H1 (cell line): ENCODE measurements around the gene SLC25A21. TPM values are rescaled to one million over a fixed set of nuclear protein-coding genes. Genes with fewer than 3 reads are reported as not detected.

Experiments used
- CTCF ChIA-PET: fragments of 300-600 bp; sonication (Branson Sonifier 250); formaldehyde crosslinking; loops from one replicate; lab custom pipeline; 2021; ENCODE audit not compliant: partially characterized antibody; lab: Charles Lee
- POLR2A ChIA-PET: fragments of 300-600 bp; sonication (Branson Sonifier 250); formaldehyde crosslinking; loops from one replicate; lab custom pipeline; 2021; ENCODE audit warnings: inconsistent platforms; ENCODE audit not compliant: partially characterized antibody; lab: Charles Lee
- DNase-seq, 2 experiments: peaks; one replicate each; pipeline versions ENCODE4 v3.0.0 to v3.0.0-alpha.2; 2010 to 2022; ENCODE audit warnings: low spot score in 2 of 2, low read depth in 1 of 2, mixed read lengths in 1 of 2
- FAIRE-seq: peaks from 2 replicates; lab custom pipeline; 2011; peaks lifted over from hg19 to GRCh38; lab: Jason Lieb, UNC
- H2AFZ ChIP-seq: 2 replicates; pipeline ENCODE4 v1.8.1; 2012; ENCODE audit warnings: low read length, inconsistent platforms
- H2AK5ac ChIP-seq: 2 replicates; pipeline ENCODE4 v1.6.1; 2013; ENCODE audit warnings: low read depth, low read length
- H2BK120ac ChIP-seq: replicated peaks from 2 replicates; pipeline ENCODE3; 2013; ENCODE audit warnings: low read depth, low read length, inconsistent platforms
- H2BK12ac ChIP-seq: 2 replicates; pipeline ENCODE4 v1.6.1; 2013; ENCODE audit warnings: low read depth, low read length
- H2BK15ac ChIP-seq: 2 replicates; pipeline ENCODE4 v1.6.1; 2013; ENCODE audit warnings: low read length
- H2BK20ac ChIP-seq: 2 replicates; pipeline ENCODE4 v1.6.1; 2013; ENCODE audit warnings: low read length
- H2BK5ac ChIP-seq: 2 replicates; pipeline ENCODE4 v1.6.1; 2013; ENCODE audit warnings: low read depth, low read length
- H3K14ac ChIP-seq: 2 replicates; pipeline ENCODE4 v1.6.1; 2013; ENCODE audit warnings: inconsistent platforms; ENCODE audit not compliant: insufficient read length
- H3K18ac ChIP-seq: 2 replicates; pipeline ENCODE4 v1.6.1; 2013; ENCODE audit warnings: low read length; ENCODE audit errors: extremely low read depth
- H3K23ac ChIP-seq: 2 replicates; pipeline ENCODE4 v1.6.1; 2013; ENCODE audit warnings: inconsistent platforms; ENCODE audit not compliant: insufficient read length
- H3K23me2 ChIP-seq: 2 replicates; pipeline ENCODE4 v1.6.1; 2013; ENCODE audit warnings: low read depth, low read length
- H3K27ac ChIP-seq: 2 replicates; pipeline ENCODE4 v1.6.1; 2011; ENCODE audit warnings: low read depth, low read length, inconsistent platforms
- H3K27me3 ChIP-seq, 4 experiments: replicated peaks in 1 of 4; 1 replicate in 1 of 4; 2 replicates in 3 of 4; pipeline versions ENCODE4 v1.6.1 to v1.8.1; 2011 to 2013; ENCODE audit warnings: low read length in 3 of 4, mild to moderate bottlenecking in 3 of 4, inconsistent platforms in 2 of 4, mixed read lengths in 2 of 4, moderate library complexity in 1 of 4; ENCODE audit not compliant: control insufficient read depth in 3 of 4, insufficient read depth in 3 of 4; ENCODE audit errors: extremely low read depth in 1 of 4
- H3K36me3 ChIP-seq, 4 experiments: 2 replicates each; pipeline versions ENCODE4 v1.6.1 to v1.8.1; 2011 to 2013; ENCODE audit warnings: mild to moderate bottlenecking in 4 of 4, low read length in 3 of 4, moderate library complexity in 2 of 4, control low read depth in 1 of 4, inconsistent platforms in 1 of 4; ENCODE audit not compliant: insufficient read depth in 4 of 4, control insufficient read depth in 2 of 4
- H3K4ac ChIP-seq: replicated peaks from 2 replicates; pipeline ENCODE3; 2013; ENCODE audit warnings: low read length, low read depth, mixed read lengths, inconsistent platforms; ENCODE audit not compliant: insufficient read length
- H3K4me1 ChIP-seq, 4 experiments: replicated peaks in 1 of 4; 1 replicate in 1 of 4; 2 replicates in 3 of 4; pipeline versions ENCODE4 v1.6.1 to v1.8.1; 2011 to 2013; ENCODE audit warnings: low read length in 3 of 4, inconsistent platforms in 2 of 4, mixed read lengths in 1 of 4; ENCODE audit not compliant: insufficient read depth in 4 of 4, control insufficient read depth in 3 of 4
- H3K4me2 ChIP-seq, 2 experiments: 2 replicates each; pipeline versions ENCODE4 v1.6.1 to v1.8.1; 2011 to 2013; ENCODE audit warnings: low read depth in 2 of 2, low read length in 2 of 2, control low read depth in 1 of 2, inconsistent platforms in 1 of 2, mild to moderate bottlenecking in 1 of 2; ENCODE audit not compliant: insufficient read depth in 1 of 2
- H3K4me3 ChIP-seq, 4 experiments: fragments of 200-600, 300-600 bp in 1 of 4; sonication (generic), shearing (Covaris generic), sonication (Bioruptor Twin) in 1 of 4; 2 replicates each; pipeline versions ENCODE4 v1.5.1 to v1.8.1; 2011 to 2016; ENCODE audit warnings: low read length in 4 of 4, low read depth in 3 of 4, control low read depth in 2 of 4, inconsistent platforms in 2 of 4, mild to moderate bottlenecking in 2 of 4, mixed read lengths in 1 of 4, moderate library complexity in 1 of 4; ENCODE audit not compliant: insufficient read depth in 2 of 4; ENCODE audit errors: extremely low read depth in 1 of 4
- H3K56ac ChIP-seq: replicated peaks from 2 replicates; pipeline ENCODE3; 2013; ENCODE audit warnings: low read depth, mild to moderate bottlenecking, mixed read lengths, low read length, inconsistent platforms; ENCODE audit not compliant: insufficient read length
- H3K79me1 ChIP-seq: 2 replicates; pipeline ENCODE4 v1.6.1; 2013; ENCODE audit warnings: low read depth, low read length, control low read depth
- H3K79me2 ChIP-seq, 2 experiments: 2 replicates each; pipeline versions ENCODE4 v1.6.1 to v1.8.1; 2012 to 2013; ENCODE audit warnings: low read length in 2 of 2, mild to moderate bottlenecking in 2 of 2, inconsistent platforms in 1 of 2; ENCODE audit not compliant: insufficient read depth in 2 of 2, control insufficient read depth in 1 of 2
- H3K9ac ChIP-seq, 4 experiments: replicated peaks in 1 of 4; 1 replicate in 1 of 4; 2 replicates in 3 of 4; pipeline versions ENCODE4 v1.6.1 to v1.8.1; 2011 to 2013; ENCODE audit warnings: low read depth in 3 of 4, low read length in 3 of 4, control low read depth in 2 of 4, mild to moderate bottlenecking in 2 of 4, moderate library complexity in 2 of 4, inconsistent platforms in 1 of 4; ENCODE audit errors: extremely low read depth in 1 of 4
- H3K9me3 ChIP-seq, 2 experiments: 2 replicates each; pipeline versions ENCODE4 v1.6.1 to v1.8.1; 2012 to 2013; ENCODE audit warnings: mild to moderate bottlenecking in 2 of 2, moderate library complexity in 2 of 2, control low read depth in 1 of 2, inconsistent platforms in 1 of 2, low read depth in 1 of 2, low read length in 1 of 2, mixed read lengths in 1 of 2; ENCODE audit not compliant: insufficient read depth in 2 of 2
- H4K20me1 ChIP-seq, 2 experiments: replicated peaks in 1 of 2; 2 replicates each; pipeline versions ENCODE3 to v1.8.1; 2011 to 2013; ENCODE audit warnings: inconsistent platforms in 2 of 2, low read length in 2 of 2, mild to moderate bottlenecking in 1 of 2; ENCODE audit not compliant: insufficient read depth in 2 of 2, control insufficient read depth in 1 of 2
- H4K5ac ChIP-seq: 2 replicates; pipeline ENCODE4 v1.6.1; 2013; ENCODE audit warnings: low read length, low read depth, mixed read lengths, inconsistent platforms; ENCODE audit not compliant: insufficient read length
- H4K8ac ChIP-seq: 2 replicates; pipeline ENCODE4 v1.8.0; 2013; ENCODE audit warnings: mild to moderate bottlenecking, moderate library complexity, low read length, inconsistent platforms; ENCODE audit not compliant: insufficient read depth; ENCODE audit errors: extremely low read depth
- H4K91ac ChIP-seq: replicated peaks from 2 replicates; pipeline ENCODE3; 2013; ENCODE audit warnings: low read length, mixed read lengths, inconsistent platforms; ENCODE audit not compliant: insufficient read length
- BRCA1 ChIP-seq: IDR thresholded peaks from 2 replicates; pipeline ENCODE4 v1.6.1; 2012; ENCODE audit warnings: low read depth, low read length, improper control_type of control experiment
- CBX8 ChIP-seq: fragments of 300-800, 300-1000 bp; sonication (generic); IDR thresholded peaks from 2 replicates; pipeline ENCODE4 v1.7.1; 2016; ENCODE audit warnings: low read depth, low read length, borderline replicate concordance
- POLR2A ChIP-seq, 2 experiments: IDR thresholded peaks; 1 replicate in 1 of 2; 2 replicates in 1 of 2; pipeline ENCODE4 v1.6.1; 2011; ENCODE audit warnings: low read depth in 2 of 2, low read length in 2 of 2, mild to moderate bottlenecking in 2 of 2; ENCODE audit errors: control extremely low read depth in 1 of 2
- RAD21 ChIP-seq, 2 experiments: IDR thresholded peaks in 1 of 2; conservative IDR thresholded peaks in 1 of 2; 2 replicates each; pipeline ENCODE4 v1.6.1; 2011; ENCODE audit warnings: low read depth in 2 of 2, low read length in 2 of 2, improper control_type of control experiment in 1 of 2, inconsistent platforms in 1 of 2, mild to moderate bottlenecking in 1 of 2, moderate library complexity in 1 of 2
- SAP30 ChIP-seq: fragments of 300-600 bp; sonication (generic); IDR thresholded peaks from 2 replicates; pipeline ENCODE4 v1.7.1; 2012; ENCODE audit warnings: low read length, moderate library complexity, mild to moderate bottlenecking, inconsistent platforms; ENCODE audit not compliant: insufficient read depth, insufficient replicate concordance
- SIRT6 ChIP-seq: IDR thresholded peaks from one replicate; pipeline ENCODE4 v1.7.1; 2012; ENCODE audit warnings: low read length, inconsistent platforms
- SP1 ChIP-seq: IDR thresholded peaks from 2 replicates; pipeline ENCODE4 v1.6.1; 2011; ENCODE audit warnings: low read depth, low read length
- SP2 ChIP-seq: IDR thresholded peaks from 2 replicates; pipeline ENCODE4 v1.6.1; 2012; ENCODE audit warnings: mild to moderate bottlenecking, low read length, inconsistent platforms
- SRF ChIP-seq: IDR thresholded peaks from 2 replicates; pipeline ENCODE4 v1.6.1; 2011; ENCODE audit warnings: mild to moderate bottlenecking, low read depth, low read length, moderate library complexity
- TAF1 ChIP-seq: IDR thresholded peaks from 2 replicates; pipeline ENCODE4 v1.6.1; 2011; ENCODE audit warnings: mild to moderate bottlenecking, low read depth, low read length
- TAF7 ChIP-seq: optimal IDR thresholded peaks from 2 replicates; pipeline ENCODE3; 2011; ENCODE audit warnings: low read depth, mild to moderate bottlenecking, inconsistent platforms, low read length, moderate library complexity, borderline replicate concordance
- TCF12 ChIP-seq: IDR thresholded peaks from 2 replicates; pipeline ENCODE4 v1.6.1; 2011; ENCODE audit warnings: low read depth, mild to moderate bottlenecking, low read length
- YY1 ChIP-seq: IDR thresholded peaks from 2 replicates; pipeline ENCODE4 v1.6.1; 2011; ENCODE audit warnings: low read depth, mild to moderate bottlenecking, low read length
- WGBS, 2 experiments: shearing (Covaris generic) in 1 of 2; methylation state at CpG; one replicate each; pipeline versions ENCODE4 v1.1.6 to v1.1.7; 2013 to 2015; ENCODE audit warnings: low lambda C conversion rate in 2 of 2, mixed read lengths in 2 of 2, inconsistent platforms in 1 of 2, low coverage in 1 of 2, missing lambda C conversion rate in 1 of 2; ENCODE audit not compliant: insufficient replicate concordance in 2 of 2, insufficient coverage in 1 of 2, insufficient read length in 1 of 2; ENCODE audit errors: extremely low coverage in 1 of 2, missing lambda C conversion rate in 1 of 2; 5-methylcytosine and 5-hydroxymethylcytosine counted together
- polyA plus RNA-seq, 7 experiments: library from polyadenylated mRNA; depleted of rRNA in 3 of 7; stranded (reverse) in 5 of 7; unstranded in 2 of 7; fragments of >200 nt in 5 of 7; fragments of 200-250 nt in 2 of 7; gene quantifications; 1 replicate in 5 of 7; 2 replicates in 1 of 7; 4 replicates in 1 of 7; pipeline versions ENCODE4 v1.2.1 to v1.2.3, GENCODE V29; 2011 to 2013; ENCODE audit warnings: missing spikeins in 2 of 7, mixed read lengths in 2 of 7
- total RNA-seq: library from RNA; stranded (reverse); fragmentation: NEBNext Ultra II Directional; extraction: Animal tissue kit (Norgen Biotek cat#: 25700); gene quantifications from 2 replicates; pipeline ENCODE4 v1.2.1, GENCODE V29; 2021

The SLC25A21 gene
- total and polyA plus RNA-seq, 2 of the 8 experiments (the other 6 are each of a cell fraction or from before 2014, with no cell fraction given): 6.9 to 15.7 TPM

DNA sequence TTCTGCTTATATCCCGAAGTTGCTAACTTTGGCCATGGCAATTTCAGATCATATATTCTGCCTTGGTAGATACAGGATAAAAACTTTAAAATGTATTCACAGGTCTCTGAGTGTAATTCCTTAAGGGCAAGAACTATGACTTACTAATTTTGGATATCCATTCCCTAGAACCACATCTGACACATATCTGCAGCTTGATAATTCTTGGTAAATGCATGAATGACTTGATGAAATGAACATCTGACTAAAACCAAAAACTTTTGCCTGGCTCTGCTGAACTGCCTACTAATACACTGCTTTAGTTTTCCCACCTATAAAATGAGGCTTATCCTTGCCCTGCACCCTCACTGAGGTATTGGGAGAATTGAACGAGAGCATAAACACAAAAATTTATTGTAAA, 32.2 kb downstream of the SLC25A21 start:
- CTCF ChIA-PET: interaction anchor here (1.1 to 4.0 kb wide), 3 partner anchors 10 to 448 kb away, joined by 4 to 30 read pairs (median 11); no protein-coding TSS in a partner anchor
- Histone ChIP-seq H3K23me2 (no peaks in the 10 kb centered on the region), H3K4ac (no peak overlapping the region), H3K27ac (no peak overlapping the region), H3K79me2 (no peaks in the 10 kb centered on the region), H2BK120ac (no peak overlapping the region), H3K56ac (no peak overlapping the region), H3K27me3 (no peaks in the 10 kb centered on the region), H3K4me3 (no peak overlapping the region), H3K14ac (no peak overlapping the region), H3K36me3 (no peaks in the 10 kb centered on the region), H2BK20ac (no peak overlapping the region), H3K9me3 (no peaks in the 10 kb centered on the region), H4K5ac (no peak overlapping the region), H3K4me2 (no peak overlapping the region), H2BK12ac (no peak overlapping the region), H3K4me1 (no peaks in the 10 kb centered on the region), H2BK15ac (no peak overlapping the region), H3K23ac (no peak overlapping the region), H2BK5ac (no peak overlapping the region)
- TF ChIP-seq RAD21 (IDR thresholded peaks at IDR 0.05 in 1 of 2, conservative IDR thresholded peaks at IDR 0.05 in 1 of 2; ENCODE audit: low read depth in 2 of 2, low read length in 2 of 2): no peak
- no peak for TF ChIP-seq POLR2A (IDR thresholded peaks at IDR 0.05; ENCODE audit: control extremely low read depth in 1 of 2, low read depth in 2 of 2, low read length in 2 of 2)
- no peak for TF ChIP-seq CBX8
- no peak for TF ChIP-seq TCF12
- no peak for TF ChIP-seq SP2
- no peak for TF ChIP-seq SP1
- TF ChIP-seq SRF: no peak
- no peak for TF ChIP-seq SAP30
- no peak for TF ChIP-seq TAF1
- no peak for TF ChIP-seq YY1
- no peak for TF ChIP-seq BRCA1
- no peak for TF ChIP-seq SIRT6
- TF ChIP-seq TAF7: no peak
- TF ChIP-seq, all 59 proteins: peak for 0
- no peak overlapping the region for H2AK5ac ChIP-seq
- H2AFZ ChIP-seq: no peak overlapping the region
- H4K20me1 ChIP-seq: no peaks in the 10 kb centered on the region
- 89% methylated on average over 2 of the region's 2 CpGs; no CpG with 5 or more reads in 1 of the 2 experiments for WGBS, 2 experiments
- H3K9ac ChIP-seq: no peak overlapping the region
- no peak overlapping the region for H4K91ac ChIP-seq
- FAIRE-seq: no peak
- DNase-seq: no peak
- no peaks in the 10 kb centered on the region for H3K79me1 ChIP-seq
- no peak overlapping the region for H4K8ac ChIP-seq
- POLR2A ChIA-PET: interaction anchor here (1.6 kb wide), 1 partner anchor 29 kb away, joined by 5 read pairs; no protein-coding TSS in a partner anchor
- H3K18ac ChIP-seq: no peak overlapping the region
